ENCODE results near the gene PGLYRP1. TPM values are rescaled to one million over a fixed set of nuclear protein-coding genes. Genes with fewer than 3 reads are reported as not detected.

The PGLYRP1 gene
- polyA plus RNA-seq, 1 donor: 0.07 TPM

- H3K4me3 ChIP-seq (ENCODE audit: low read length): no peak overlapping the region
- no peaks in the 10 kb centered on the region for H3K27me3 ChIP-seq (ENCODE audit: control insufficient read depth, insufficient read depth, low read length)
- no CpG with 5 or more reads among the region's 11 CpGs for WGBS (ENCODE audit: insufficient coverage, low lambda C conversion rate)
- H3K4me1 ChIP-seq (ENCODE audit: control insufficient read depth, insufficient read depth, low read length): peaks cover 6% of the 10 kb centered on the region
- H3K36me3 ChIP-seq (ENCODE audit: control insufficient read depth, insufficient read depth, low read length): no peaks in the 10 kb centered on the region
- DNase-seq: no peak
- no peak overlapping the region for H3K27ac ChIP-seq (ENCODE audit: low read length)
- peaks cover 8% of the 10 kb centered on the region for H3K9me3 ChIP-seq (ENCODE audit: control insufficient read depth, low read depth, low read length)
Observed at GRCh38 chr19:46033401-46033800, 10.5 kb upstream of the PGLYRP1 start.

GRCh38 chr19:46032597-46033025 lies 9.8 kb upstream of the PGLYRP1 start:
- no peaks in the 10 kb centered on the region for H3K36me3 ChIP-seq (ENCODE audit: control insufficient read depth, insufficient read depth, low read length)
- H3K4me1 ChIP-seq (ENCODE audit: control insufficient read depth, insufficient read depth, low read length): peaks cover 6% of the 10 kb centered on the region
- H3K4me3 ChIP-seq (ENCODE audit: low read length): no peak overlapping the region
- no peak overlapping the region for H3K27ac ChIP-seq (ENCODE audit: low read length)
- WGBS (ENCODE audit: insufficient coverage, low lambda C conversion rate): no CpG with 5 or more reads among the region's 3 CpGs
- no peaks in the 10 kb centered on the region for H3K27me3 ChIP-seq (ENCODE audit: control insufficient read depth, insufficient read depth, low read length)
- peaks cover 8% of the 10 kb centered on the region for H3K9me3 ChIP-seq (ENCODE audit: control insufficient read depth, low read depth, low read length)
- no peak for DNase-seq

GRCh38 chr19:46031781-46032596 lies 9.1 kb upstream of the PGLYRP1 start:
- no CpG with 5 or more reads among the region's 5 CpGs for WGBS (ENCODE audit: insufficient coverage, low lambda C conversion rate)

GRCh38 chr19:46030812-46031550 lies 8.1 kb upstream of the PGLYRP1 start:
- DNase-seq: peak in 1 of 2 donors; percentile 53
- H3K27me3 ChIP-seq (ENCODE audit: control insufficient read depth, insufficient read depth, low read length): no peaks in the 10 kb centered on the region

More at GRCh38 chr19:46031781-46032596, 9.1 kb upstream of the PGLYRP1 start:
- DNase-seq: no peak
- no peak overlapping the region for H3K27ac ChIP-seq (ENCODE audit: low read length)
- H3K4me1 ChIP-seq (ENCODE audit: control insufficient read depth, insufficient read depth, low read length): peaks cover 6% of the 10 kb centered on the region
- no peak overlapping the region for H3K4me3 ChIP-seq (ENCODE audit: low read length)
- peaks cover 8% of the 10 kb centered on the region for H3K9me3 ChIP-seq (ENCODE audit: control insufficient read depth, low read depth, low read length)
- no peaks in the 10 kb centered on the region for H3K36me3 ChIP-seq (ENCODE audit: control insufficient read depth, insufficient read depth, low read length)
- H3K27me3 ChIP-seq (ENCODE audit: control insufficient read depth, insufficient read depth, low read length): no peaks in the 10 kb centered on the region

GRCh38 chr19:46025835-46026234 lies 3.0 kb upstream of the PGLYRP1 start:
- H3K27ac ChIP-seq (ENCODE audit: low read length): no peak overlapping the region
- H3K36me3 ChIP-seq (ENCODE audit: control insufficient read depth, insufficient read depth, low read length): no peaks in the 10 kb centered on the region
- H3K4me3 ChIP-seq (ENCODE audit: low read length): no peak overlapping the region
- peaks cover 25% of the 10 kb centered on the region for H3K27me3 ChIP-seq (ENCODE audit: control insufficient read depth, insufficient read depth, low read length)
- 83% methylated on average over 1 of the region's 3 CpGs for WGBS (ENCODE audit: insufficient coverage, low lambda C conversion rate)
- no peaks in the 10 kb centered on the region for H3K4me1 ChIP-seq (ENCODE audit: control insufficient read depth, insufficient read depth, low read length)
- H3K9me3 ChIP-seq (ENCODE audit: control insufficient read depth, low read depth, low read length): peaks cover 4% of the 10 kb centered on the region
- DNase-seq: no peak

More at GRCh38 chr19:46030812-46031550, 8.1 kb upstream of the PGLYRP1 start:
- H3K9me3 ChIP-seq (ENCODE audit: control insufficient read depth, low read depth, low read length): peaks cover 8% of the 10 kb centered on the region
- H3K27ac ChIP-seq (ENCODE audit: low read length): no peak overlapping the region
- no peaks in the 10 kb centered on the region for H3K36me3 ChIP-seq (ENCODE audit: control insufficient read depth, insufficient read depth, low read length)
- WGBS (ENCODE audit: insufficient coverage, low lambda C conversion rate): 36% methylated on average over 2 of the region's 12 CpGs
- H3K4me1 ChIP-seq (ENCODE audit: control insufficient read depth, insufficient read depth, low read length): peaks cover 6% of the 10 kb centered on the region
- H3K4me3 ChIP-seq (ENCODE audit: low read length): no peak overlapping the region

GRCh38 chr19:46023311-46023779 lies 492 bp upstream of the PGLYRP1 start:
- no peak overlapping the region for H3K4me3 ChIP-seq (ENCODE audit: low read length)
- DNase-seq: no peak
- 20% methylated on average over 2 of the region's 11 CpGs for WGBS (ENCODE audit: insufficient coverage, low lambda C conversion rate)
- peaks cover 25% of the 10 kb centered on the region for H3K27me3 ChIP-seq (ENCODE audit: control insufficient read depth, insufficient read depth, low read length)
- H3K27ac ChIP-seq (ENCODE audit: low read length): no peak overlapping the region
- no peaks in the 10 kb centered on the region for H3K36me3 ChIP-seq (ENCODE audit: control insufficient read depth, insufficient read depth, low read length)
- peaks cover 4% of the 10 kb centered on the region for H3K9me3 ChIP-seq (ENCODE audit: control insufficient read depth, low read depth, low read length)
- H3K4me1 ChIP-seq (ENCODE audit: control insufficient read depth, insufficient read depth, low read length): no peaks in the 10 kb centered on the region

- DNase-seq: no peak
- no peak overlapping the region for H3K4me3 ChIP-seq (ENCODE audit: low read length)
- H3K27me3 ChIP-seq (ENCODE audit: control insufficient read depth, insufficient read depth, low read length): peaks cover 25% of the 10 kb centered on the region
- peaks cover 4% of the 10 kb centered on the region for H3K9me3 ChIP-seq (ENCODE audit: control insufficient read depth, low read depth, low read length)
- H3K4me1 ChIP-seq (ENCODE audit: control insufficient read depth, insufficient read depth, low read length): no peaks in the 10 kb centered on the region
- H3K27ac ChIP-seq (ENCODE audit: low read length): no peak overlapping the region
- H3K36me3 ChIP-seq (ENCODE audit: control insufficient read depth, insufficient read depth, low read length): peaks cover 4% of the 10 kb centered on the region
- no CpG with 5 or more reads among the region's 12 CpGs for WGBS (ENCODE audit: insufficient coverage, low lambda C conversion rate)
Observed at GRCh38 chr19:46022061-46022430, 807 bp downstream of the PGLYRP1 start.

- H3K27me3 ChIP-seq (ENCODE audit: control insufficient read depth, insufficient read depth, low read length): peaks cover 26% of the 10 kb centered on the region
- H3K36me3 ChIP-seq (ENCODE audit: control insufficient read depth, insufficient read depth, low read length): peaks cover 4% of the 10 kb centered on the region
- no peak overlapping the region for H3K4me3 ChIP-seq (ENCODE audit: low read length)
- no peak for DNase-seq
- no peak overlapping the region for H3K27ac ChIP-seq (ENCODE audit: low read length)
- no CpG with 5 or more reads among the region's 11 CpGs for WGBS (ENCODE audit: insufficient coverage, low lambda C conversion rate)
- H3K9me3 ChIP-seq (ENCODE audit: control insufficient read depth, low read depth, low read length): peaks cover 4% of the 10 kb centered on the region
- no peaks in the 10 kb centered on the region for H3K4me1 ChIP-seq (ENCODE audit: control insufficient read depth, insufficient read depth, low read length)
Observed at GRCh38 chr19:46021531-46022041, 1.3 kb downstream of the PGLYRP1 start.

- DNase-seq: no peak
- H3K4me3 ChIP-seq (ENCODE audit: low read length): no peak overlapping the region
- peaks cover 33% of the 10 kb centered on the region for H3K27me3 ChIP-seq (ENCODE audit: control insufficient read depth, insufficient read depth, low read length)
- H3K9me3 ChIP-seq (ENCODE audit: control insufficient read depth, low read depth, low read length): peaks cover 4% of the 10 kb centered on the region
- H3K4me1 ChIP-seq (ENCODE audit: control insufficient read depth, insufficient read depth, low read length): peaks cover 5% of the 10 kb centered on the region
- peaks cover 4% of the 10 kb centered on the region for H3K36me3 ChIP-seq (ENCODE audit: control insufficient read depth, insufficient read depth, low read length)
- no peak overlapping the region for H3K27ac ChIP-seq (ENCODE audit: low read length)
- no CpG with 5 or more reads among the region's 7 CpGs for WGBS (ENCODE audit: insufficient coverage, low lambda C conversion rate)
Observed at GRCh38 chr19:46020819-46021125, 2.1 kb downstream of the PGLYRP1 start.

- Histone ChIP-seq H3K27ac (ENCODE audit: low read length) (no peak overlapping the region), H3K27me3 (ENCODE audit: control insufficient read depth, insufficient read depth, low read length) (peaks cover 46% of the 10 kb centered on the region), H3K9me3 (ENCODE audit: control insufficient read depth, low read depth, low read length) (peaks cover 4% of the 10 kb centered on the region), H3K36me3 (ENCODE audit: control insufficient read depth, insufficient read depth, low read length) (peaks cover 4% of the 10 kb centered on the region), H3K4me3 (ENCODE audit: low read length) (no peak overlapping the region), H3K4me1 (ENCODE audit: control insufficient read depth, insufficient read depth, low read length) (peaks cover 14% of the 10 kb centered on the region)
- no peak for DNase-seq
- no CpG with 5 or more reads among the region's 13 CpGs for WGBS (ENCODE audit: insufficient coverage, low lambda C conversion rate)
Observed at GRCh38 chr19:46019270-46019669, 3.6 kb downstream of the PGLYRP1 start.

All from large intestine (tissue), 3 donors.